ENCODE results near the gene ATP9B. TPM values are rescaled to one million over a fixed set of nuclear protein-coding genes. Genes with fewer than 3 reads are reported as not detected.

Gene ATP9B
- total and polyA plus RNA-seq, 2 donors: 20.2 to 89.2 TPM

- DNase-seq (ENCODE audit: extremely low spot score): no peak
- H3K4me3 ChIP-seq (ENCODE audit: low read depth, low read length): no peak overlapping the region
- H3K4me1 ChIP-seq (ENCODE audit: insufficient read depth): no peaks in the 10 kb centered on the region
- 88% methylated on average over 26 of the region's 26 CpGs for WGBS
- H3K27ac ChIP-seq (ENCODE audit: low read depth): no peak overlapping the region
- H3K36me3 ChIP-seq (ENCODE audit: insufficient read depth): peaks cover 2% of the 10 kb centered on the region
Observed at GRCh38 chr18:79355433-79356335, 286.5 kb downstream of the ATP9B start.

GRCh38 chr18:79356435-79356834 is 287.2 kb downstream of the ATP9B start:
- H3K36me3 ChIP-seq (ENCODE audit: insufficient read depth): peaks cover 4% of the 10 kb centered on the region
- 81% methylated on average over 5 of the region's 5 CpGs for WGBS

GRCh38 chr18:79360933-79361332 is 291.7 kb downstream of the ATP9B start:
- H3K4me3 ChIP-seq (ENCODE audit: low read depth, low read length): no peak overlapping the region
- H3K27ac ChIP-seq (ENCODE audit: low read depth): no peak overlapping the region
- peaks cover 2% of the 10 kb centered on the region for H3K36me3 ChIP-seq (ENCODE audit: insufficient read depth)
- no peak for DNase-seq (ENCODE audit: extremely low spot score)
- H3K4me1 ChIP-seq (ENCODE audit: insufficient read depth): no peaks in the 10 kb centered on the region
- WGBS: 96% methylated on average over 12 of the region's 12 CpGs

More at GRCh38 chr18:79356435-79356834, 287.2 kb downstream of the ATP9B start:
- DNase-seq (ENCODE audit: extremely low spot score): no peak
- no peaks in the 10 kb centered on the region for H3K4me1 ChIP-seq (ENCODE audit: insufficient read depth)
- H3K27ac ChIP-seq (ENCODE audit: low read depth): no peak overlapping the region
- no peak overlapping the region for H3K4me3 ChIP-seq (ENCODE audit: low read depth, low read length)

GRCh38 chr18:79361766-79362522 is 292.8 kb downstream of the ATP9B start:
- Histone ChIP-seq H3K4me1 (ENCODE audit: insufficient read depth) (no peaks in the 10 kb centered on the region), H3K27ac (ENCODE audit: low read depth) (no peak overlapping the region), H3K4me3 (ENCODE audit: low read depth, low read length) (no peak overlapping the region), H3K36me3 (ENCODE audit: insufficient read depth) (peaks cover 2% of the 10 kb centered on the region)
- no peak for DNase-seq (ENCODE audit: extremely low spot score)
- WGBS: 87% methylated on average over 20 of the region's 20 CpGs

GRCh38 chr18:79365701-79366100 is 296.5 kb downstream of the ATP9B start:
- H3K4me1 ChIP-seq (ENCODE audit: insufficient read depth): no peaks in the 10 kb centered on the region
- no peak overlapping the region for H3K27ac ChIP-seq (ENCODE audit: low read depth)
- no peak overlapping the region for H3K4me3 ChIP-seq (ENCODE audit: low read depth, low read length)
- DNase-seq (ENCODE audit: extremely low spot score): no peak
- WGBS: 97% methylated on average over 13 of the region's 13 CpGs
- H3K36me3 ChIP-seq (ENCODE audit: insufficient read depth): peaks cover 2% of the 10 kb centered on the region

GRCh38 chr18:79366177-79367094 is 297.2 kb downstream of the ATP9B start:
- no peak overlapping the region for H3K4me3 ChIP-seq (ENCODE audit: low read depth, low read length)
- no peak for DNase-seq (ENCODE audit: extremely low spot score)
- WGBS: 73% methylated on average over 29 of the region's 29 CpGs
- no peaks in the 10 kb centered on the region for H3K4me1 ChIP-seq (ENCODE audit: insufficient read depth)
- H3K27ac ChIP-seq (ENCODE audit: low read depth): no peak overlapping the region
- no peaks in the 10 kb centered on the region for H3K36me3 ChIP-seq (ENCODE audit: insufficient read depth)

GRCh38 chr18:79367480-79367879 is 298.3 kb downstream of the ATP9B start:
- 94% methylated on average over 8 of the region's 8 CpGs for WGBS
- no peaks in the 10 kb centered on the region for H3K36me3 ChIP-seq (ENCODE audit: insufficient read depth)

GRCh38 chr18:79367989-79368388 is 298.8 kb downstream of the ATP9B start:
- H3K36me3 ChIP-seq (ENCODE audit: insufficient read depth): no peaks in the 10 kb centered on the region
- DNase-seq (ENCODE audit: extremely low spot score): no peak
- no peak overlapping the region for H3K27ac ChIP-seq (ENCODE audit: low read depth)
- no peaks in the 10 kb centered on the region for H3K4me1 ChIP-seq (ENCODE audit: insufficient read depth)
- no peak overlapping the region for H3K4me3 ChIP-seq (ENCODE audit: low read depth, low read length)
- 81% methylated on average over 18 of the region's 18 CpGs for WGBS

More at GRCh38 chr18:79367480-79367879, 298.3 kb downstream of the ATP9B start:
- Histone ChIP-seq H3K27ac (ENCODE audit: low read depth) (no peak overlapping the region), H3K4me1 (ENCODE audit: insufficient read depth) (no peaks in the 10 kb centered on the region), H3K4me3 (ENCODE audit: low read depth, low read length) (no peak overlapping the region)
- no peak for DNase-seq (ENCODE audit: extremely low spot score)

GRCh38 chr18:79368681-79369080 is 299.5 kb downstream of the ATP9B start:
- DNase-seq (ENCODE audit: extremely low spot score): no peak
- Histone ChIP-seq H3K4me1 (ENCODE audit: insufficient read depth) (no peaks in the 10 kb centered on the region), H3K4me3 (ENCODE audit: low read depth, low read length) (no peak overlapping the region), H3K36me3 (ENCODE audit: insufficient read depth) (no peaks in the 10 kb centered on the region), H3K27ac (ENCODE audit: low read depth) (no peak overlapping the region)
- 79% methylated on average over 15 of the region's 15 CpGs for WGBS

- Histone ChIP-seq H3K4me3 (ENCODE audit: low read depth, low read length) (no peak overlapping the region), H3K4me1 (ENCODE audit: insufficient read depth) (no peaks in the 10 kb centered on the region), H3K36me3 (ENCODE audit: insufficient read depth) (no peaks in the 10 kb centered on the region), H3K27ac (ENCODE audit: low read depth) (no peak overlapping the region)
- no peak for DNase-seq (ENCODE audit: extremely low spot score)
- 81% methylated on average over 14 of the region's 14 CpGs for whole genome bisulfite sequencing
Observed at GRCh38 chr18:79371561-79372121, 302.4 kb downstream of the ATP9B start.

- DNase-seq (ENCODE audit: extremely low spot score): no peak
- Histone ChIP-seq H3K36me3 (ENCODE audit: insufficient read depth) (no peaks in the 10 kb centered on the region), H3K4me1 (ENCODE audit: insufficient read depth) (no peaks in the 10 kb centered on the region), H3K27ac (ENCODE audit: low read depth) (no peak overlapping the region), H3K4me3 (ENCODE audit: low read depth, low read length) (no peak overlapping the region)
- WGBS: 92% methylated on average over 10 of the region's 10 CpGs
Observed at GRCh38 chr18:79372461-79372860, 303.3 kb downstream of the ATP9B start.

GRCh38 chr18:79372991-79373390 is 303.8 kb downstream of the ATP9B start:
- WGBS: 93% methylated on average over 2 of the region's 2 CpGs
- no peaks in the 10 kb centered on the region for H3K36me3 ChIP-seq (ENCODE audit: insufficient read depth)

GRCh38 chr18:79373736-79374135 is 304.5 kb downstream of the ATP9B start:
- Histone ChIP-seq H3K4me1 (ENCODE audit: insufficient read depth) (no peaks in the 10 kb centered on the region), H3K36me3 (ENCODE audit: insufficient read depth) (no peaks in the 10 kb centered on the region), H3K4me3 (ENCODE audit: low read depth, low read length) (no peak overlapping the region), H3K27ac (ENCODE audit: low read depth) (no peak overlapping the region)
- DNase-seq (ENCODE audit: extremely low spot score): no peak
- 95% methylated on average over 17 of the region's 17 CpGs for WGBS

More at GRCh38 chr18:79372991-79373390, 303.8 kb downstream of the ATP9B start:
- Histone ChIP-seq H3K4me1 (ENCODE audit: insufficient read depth) (no peaks in the 10 kb centered on the region), H3K27ac (ENCODE audit: low read depth) (no peak overlapping the region), H3K4me3 (ENCODE audit: low read depth, low read length) (no peak overlapping the region)
- DNase-seq (ENCODE audit: extremely low spot score): no peak
